Breast epithelium (tissue), 3 donors: ENCODE data around the gene TFF3.
A peak's percentile ranks its signal among the peaks of the same experiment; 100 is the strongest.

Experiments
- CTCF ChIP-seq, 3 donors: fragments of 450-650 bp; IDR thresholded peaks; one replicate each; pipeline ENCODE4 v1.5.1; 2016 to 2017; ENCODE audit warnings: antibody characterized with exemption in 3 of 3, mild to moderate bottlenecking in 3 of 3, moderate library complexity in 3 of 3
- POLR2AphosphoS5 ChIP-seq, 3 donors: sonication (generic); formaldehyde crosslinking; IDR thresholded peaks; one replicate each; pipeline ENCODE4 v1.6.1; 2017; ENCODE audit warnings: antibody characterized with exemption in 3 of 3

- TF ChIP-seq POLR2AphosphoS5 (IDR thresholded peaks at IDR 0.05) = no peak
- TF ChIP-seq CTCF (IDR thresholded peaks at IDR 0.05) = peak in 2 of 3 donors; percentile 39 to 72
Measured at GRCh38 chr21:42309753-42310213, 5.4 kb downstream of the TFF3 start.
